CD4-positive, alpha-beta T cell treated with Interleukin-17A for 1 hour (primary cell): Measurements from ENCODE around the gene CPB2.

Source experiments
- DNase-seq: peaks from one replicate; pipeline ENCODE4 v3.0.0-alpha.2; 2020

Gene CPB2

DNA sequence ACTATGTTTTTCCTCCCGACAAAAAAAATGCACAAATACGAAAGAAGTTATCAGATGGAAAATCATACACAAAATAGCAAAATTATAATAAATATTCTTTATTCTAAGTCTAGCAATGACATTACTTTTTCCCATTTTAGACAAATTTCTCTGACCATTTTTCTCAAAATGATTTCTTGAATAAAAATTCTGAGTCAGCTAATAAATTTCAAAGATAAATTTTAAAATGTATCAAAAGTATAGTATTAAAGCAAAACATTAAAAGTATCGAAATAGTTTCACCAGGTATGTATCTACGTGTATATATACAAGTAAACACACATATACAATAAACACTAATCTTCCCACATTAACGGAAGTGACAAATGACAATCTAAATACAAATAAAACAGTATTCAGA is 61.2 kb downstream of the CPB2 start:
- DNase-seq = no peak

DNA sequence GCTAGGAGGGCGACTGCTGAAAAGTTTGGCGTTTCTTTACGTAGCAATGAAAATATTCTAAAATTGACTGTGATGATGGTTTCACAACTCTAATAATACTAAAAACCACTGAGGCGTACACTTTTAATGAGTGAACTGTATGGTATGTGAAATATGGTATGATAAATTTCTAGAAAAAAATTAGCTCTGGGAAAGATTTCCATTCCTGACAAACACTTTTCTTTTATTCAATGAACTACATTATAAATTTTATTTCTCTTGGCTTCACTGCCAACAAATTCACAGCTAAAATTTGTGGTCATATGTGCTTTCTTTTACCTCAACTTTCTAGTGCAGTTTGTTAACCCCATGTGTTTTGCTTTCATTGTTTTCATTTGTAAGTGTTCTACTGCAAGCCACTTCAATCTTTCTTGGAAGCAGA is 63.4 kb downstream of the CPB2 start:
- DNase-seq = no peak

GRCh38 chr13:46040763-46041162 is 64.1 kb downstream of the CPB2 start:
- DNase-seq = no peak

DNA sequence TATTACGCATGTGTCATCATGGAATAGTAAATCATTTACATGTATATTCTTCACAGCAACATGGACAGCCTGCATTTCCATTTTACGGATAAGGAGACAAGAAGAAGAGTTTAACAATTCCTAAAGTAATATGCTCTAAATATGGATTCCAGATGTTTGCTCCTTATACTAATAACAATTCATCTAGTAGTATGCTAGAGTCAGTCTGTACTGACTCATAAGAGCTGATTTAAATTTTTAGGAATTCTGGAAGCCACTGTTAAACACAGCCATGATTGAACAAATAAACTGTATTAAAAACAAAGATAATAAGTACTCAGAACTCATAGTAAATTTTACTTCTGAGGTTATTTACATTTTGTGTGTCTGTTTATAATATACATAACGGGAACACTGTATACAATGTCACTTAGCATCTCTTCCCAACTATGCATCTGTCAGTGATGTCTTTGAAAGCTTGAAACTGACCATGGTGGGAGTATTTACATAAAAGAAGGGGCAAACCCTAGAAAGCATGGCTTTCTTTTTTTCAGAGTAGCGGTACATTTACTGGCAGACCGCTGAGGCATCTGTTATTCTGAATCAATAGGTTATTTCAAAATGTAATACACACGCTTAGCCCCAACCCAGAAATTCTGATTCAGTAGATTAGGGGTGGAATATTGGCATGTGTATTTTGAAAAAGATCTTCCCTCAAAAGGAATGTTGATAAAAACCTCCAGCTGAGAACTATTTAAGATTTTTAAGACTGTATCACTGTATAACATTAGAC is 65.2 kb downstream of the CPB2 start:
- no peak for DNase-seq

DNA sequence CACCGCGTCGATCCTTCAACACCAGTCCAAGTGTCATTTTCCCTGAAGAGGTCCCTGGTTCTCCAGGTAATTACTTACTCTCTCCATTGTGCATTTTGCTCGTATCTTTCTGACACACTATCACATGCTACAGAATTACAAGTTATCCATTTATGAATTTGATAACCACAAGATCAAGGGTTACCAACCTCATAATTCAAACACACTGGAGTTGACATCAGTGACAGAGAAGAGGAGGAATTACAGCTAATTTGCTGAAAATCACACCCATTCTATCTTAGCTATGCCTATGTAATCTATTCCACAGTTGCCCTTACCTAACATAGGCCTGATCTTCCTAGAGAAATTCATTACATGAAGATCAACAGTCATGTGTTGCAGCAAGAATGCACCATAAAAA is 66.5 kb downstream of the CPB2 start:
- DNase-seq = no peak

- no peak for DNase-seq
These were observed 69.8 kb downstream of the CPB2 start for GRCh38 chr13:46035066-46035465.

GRCh38 chr13:46032341-46032740 is 72.5 kb downstream of the CPB2 start:
- no peak for DNase-seq

- no peak for DNase-seq
These were observed 73.1 kb downstream of the CPB2 start for GRCh38 chr13:46031581-46032263.

- DNase-seq = no peak
These were observed 79.7 kb downstream of the CPB2 start for GRCh38 chr13:46025157-46025556.

- no peak for DNase-seq
These were observed 82.4 kb downstream of the CPB2 start for GRCh38 chr13:46022481-46022880.

DNA sequence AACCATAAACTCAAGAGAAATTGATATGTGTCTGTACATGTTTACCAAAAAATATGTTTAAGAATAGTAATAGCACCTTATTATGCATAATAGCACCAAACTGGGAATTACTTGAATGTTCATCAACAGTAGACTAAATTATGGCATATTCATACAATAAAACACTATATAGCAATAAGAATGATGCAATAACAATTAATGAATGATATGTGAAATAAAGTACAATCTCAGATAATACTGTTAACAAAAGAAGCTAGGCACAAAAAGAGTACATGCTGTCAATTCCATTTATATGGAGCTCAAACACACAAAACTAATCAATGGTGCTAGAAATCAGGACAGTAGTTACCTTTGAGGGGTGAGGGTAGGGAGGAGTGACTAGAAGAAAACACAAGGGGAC is 88.6 kb downstream of the CPB2 start:
- DNase-seq = no peak

DNA sequence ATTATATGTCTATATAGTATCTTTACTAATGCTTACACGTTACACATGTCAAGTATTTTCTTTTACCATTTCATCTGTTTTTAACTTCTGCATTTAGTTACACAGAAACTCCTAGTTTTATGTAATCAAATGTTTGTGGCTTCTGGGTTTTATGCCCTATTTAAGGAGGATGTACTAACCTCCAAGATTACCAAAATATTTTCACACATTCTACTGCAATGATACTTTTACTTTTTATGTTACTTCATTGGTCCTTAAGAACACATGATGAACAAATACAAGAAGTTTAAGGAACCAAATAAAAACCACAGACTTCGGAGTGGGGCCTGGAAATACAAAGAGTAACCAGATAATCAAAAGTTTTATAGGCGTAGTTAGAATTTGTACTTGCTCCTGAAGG is 89.5 kb downstream of the CPB2 start:
- DNase-seq = no peak

- no peak for DNase-seq
These were observed 92.4 kb downstream of the CPB2 start for GRCh38 chr13:46012404-46012803.

DNA sequence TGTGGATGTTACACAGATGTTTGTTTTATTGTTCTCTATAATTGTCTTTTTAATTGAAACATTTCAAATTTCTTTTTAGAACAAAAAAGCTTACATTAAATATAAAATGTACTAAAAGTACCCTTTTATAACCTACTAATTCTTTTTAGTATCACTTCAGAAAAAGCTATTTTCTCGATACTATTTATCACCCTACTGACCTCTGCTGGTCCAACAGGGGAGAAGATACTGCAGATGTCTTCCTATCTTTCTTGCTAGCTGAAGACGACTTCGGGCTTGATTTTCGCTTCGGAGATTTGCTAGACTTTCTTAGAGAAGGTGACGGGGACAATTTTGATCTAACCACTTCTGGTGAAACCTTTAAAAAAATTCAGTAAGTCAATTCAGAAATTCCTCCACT is 94.7 kb downstream of the CPB2 start:
- DNase-seq = no peak

- no peak for DNase-seq
These were observed 96.2 kb downstream of the CPB2 start for GRCh38 chr13:46008631-46009030.

DNA sequence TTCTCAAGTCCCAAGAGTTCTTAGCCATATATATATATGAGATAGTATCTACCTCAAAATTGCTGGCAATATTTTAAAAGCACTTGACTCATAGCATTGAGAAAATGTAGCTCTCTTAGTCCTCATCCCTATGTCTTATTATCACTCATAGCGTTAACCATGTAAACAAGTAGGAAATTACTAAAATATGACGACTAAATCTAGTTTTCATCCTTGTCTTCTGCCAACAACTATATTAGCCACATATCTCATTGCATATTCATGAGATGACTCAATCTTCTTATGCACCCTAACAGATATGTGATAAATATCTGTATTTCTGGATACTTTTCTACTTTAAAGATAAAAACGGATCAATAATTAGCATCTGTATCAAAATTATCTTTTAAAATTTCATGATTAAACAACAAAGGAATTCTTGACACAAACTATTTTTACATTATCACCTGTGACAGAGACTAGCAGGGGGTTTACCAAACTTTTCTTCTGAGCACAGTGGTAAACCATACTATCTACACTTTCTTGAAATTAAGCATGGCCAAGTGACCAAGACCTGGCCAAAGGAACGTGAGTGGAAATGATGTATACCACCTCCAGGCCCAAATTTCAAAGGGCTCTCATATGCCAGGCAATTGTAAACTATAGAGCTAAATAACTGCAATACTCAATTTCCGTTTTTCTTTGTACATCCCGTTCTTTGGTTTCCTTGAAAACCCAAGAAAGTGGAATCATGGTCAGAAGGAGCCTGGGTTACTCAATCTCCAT is 98.0 kb downstream of the CPB2 start:
- no peak for DNase-seq

DNA sequence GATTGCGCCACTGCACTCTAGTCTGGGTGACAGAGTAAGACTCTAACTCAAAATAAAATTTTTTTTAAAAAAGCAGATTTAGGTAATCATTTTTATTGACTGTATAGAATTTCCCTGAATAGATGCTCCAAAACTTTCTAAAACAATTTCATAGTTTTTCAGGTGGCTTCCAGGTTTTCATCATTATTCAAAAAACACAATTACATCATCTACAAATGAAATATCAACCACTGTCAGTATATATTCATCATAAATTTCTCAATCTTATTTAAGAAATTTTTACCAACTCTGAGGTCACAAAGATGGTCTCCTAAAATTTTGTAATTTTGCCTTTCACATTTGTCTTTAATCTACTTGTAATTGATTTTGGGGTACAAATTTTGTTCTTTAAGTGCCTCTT is 100.3 kb downstream of the CPB2 start:
- no peak for DNase-seq
